Measurements from ENCODE around the gene EIF2A. TPM values are rescaled to one million over a fixed set of nuclear protein-coding genes. Genes with fewer than 3 reads are reported as not detected.

EIF2A gene
- total and polyA plus RNA-seq, 9 of the 15 experiments (the other 6 are each of a cell fraction or from before 2014, with no cell fraction given), result 106 to 192 (median 168) TPM

GRCh38 chr3:150546226-150547044 lies at the start of gene EIF2A, which contains the start of gene SERP1 (continued):
- TF ChIP-seq GTF2E2 (tag; IDR thresholded peaks at IDR 0.05) (no peak; the same call in 1 of the 2 replicates), NFIX (CRISPR knock-in tag; IDR thresholded peaks at IDR 0.05; ENCODE audit: low read depth) (no peak), RBM14 (IDR thresholded peaks at IDR 0.05; ENCODE audit: borderline replicate concordance, insufficient read depth, low read depth, low read length) (no peak), MBD2 (IDR thresholded peaks at IDR 0.05; ENCODE audit: borderline replicate concordance, low read depth) (peak; percentile 65; the same call in 1 of the 2 replicates), ILF3 (IDR thresholded peaks at IDR 0.05; ENCODE audit: borderline replicate concordance) (peak; percentile 20; the same call in 1 of the 2 replicates), ZNF146 (CRISPR knock-in tag; IDR thresholded peaks at IDR 0.05; ENCODE audit: unreplicated experiment) (no peak), TGIF2 (CRISPR knock-in tag; IDR thresholded peaks at IDR 0.05) (peak; percentile 7; the same call in 1 of the 2 replicates), ZHX1 (conservative IDR thresholded peaks at IDR 0.05; ENCODE audit: low read length) (no peak; the same call in 1 of the 2 replicates), CTBP1 (IDR thresholded peaks at IDR 0.05; ENCODE audit: borderline replicate concordance) (peak; percentile 74; the same call in 1 of the 2 replicates), PCBP1 (IDR thresholded peaks at IDR 0.05; ENCODE audit: low read depth, low read length, poor library complexity, severe bottlenecking) (peak; percentile 69), ZNF318 (IDR thresholded peaks at IDR 0.05; ENCODE audit: borderline replicate concordance in 1 of 2, low read depth in 1 of 2) (peak in 1 of 2 experiments; percentile 52; a peak in 1 of 4 replicates), ZNF696 (CRISPR knock-in tag; conservative IDR thresholded peaks at IDR 0.05) (no peak), CBX5 (IDR thresholded peaks at IDR 0.05; ENCODE audit: borderline replicate concordance, low read depth) (no peak)
- TF ChIP-seq, protein P1, sequence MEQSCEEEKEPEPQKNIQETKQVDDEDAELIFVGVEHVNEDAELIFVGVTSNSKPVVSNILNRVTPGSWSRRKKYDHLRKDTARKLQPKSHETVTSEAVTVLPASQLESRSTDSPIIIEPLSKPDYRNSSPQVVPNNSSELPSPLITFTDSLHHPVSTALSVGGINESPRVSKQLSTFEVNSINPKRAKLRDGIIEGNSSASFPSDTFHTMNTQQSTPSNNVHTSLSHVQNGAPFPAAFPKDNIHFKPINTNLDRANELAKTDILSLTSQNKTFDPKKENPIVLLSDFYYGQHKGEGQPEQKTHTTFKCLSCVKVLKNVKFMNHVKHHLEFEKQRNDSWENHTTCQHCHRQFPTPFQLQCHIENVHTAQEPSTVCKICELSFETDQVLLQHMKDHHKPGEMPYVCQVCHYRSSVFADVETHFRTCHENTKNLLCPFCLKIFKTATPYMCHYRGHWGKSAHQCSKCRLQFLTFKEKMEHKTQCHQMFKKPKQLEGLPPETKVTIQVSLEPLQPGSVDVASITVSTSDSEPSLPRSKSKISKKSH (CRISPR knock-in tag; IDR thresholded peaks at IDR 0.05), result no peak
